Right lobe of liver (tissue), 4 donors: ENCODE data around the gene WNT5B.

Experiments
- CTCF ChIP-seq, 4 donors: fragments of 200-600 bp in 3 of 4; fragments of 450-650 bp in 1 of 4; IDR thresholded peaks; one replicate each; pipeline versions ENCODE4 v1.5.1 to v1.8.0; 2016 to 2022; ENCODE audit warnings: antibody characterized with exemption in 4 of 4, mild to moderate bottlenecking in 2 of 4
- POLR2A ChIP-seq: fragments of 450-650 bp; IDR thresholded peaks from one replicate; pipeline ENCODE4 v1.6.1; 2017; ENCODE audit warnings: antibody characterized with exemption, mild to moderate bottlenecking
- donor health status: DM: no; HTN: no; CAD: no.
- donor health status: DM: no; HTN: no; CAD: no.
- donor health status: DM: no; HTN: yes; CAD: no.

- TF ChIP-seq CTCF (IDR thresholded peaks at IDR 0.05) (no peak), POLR2A (no peak)
These were observed 59.2 kb downstream of the WNT5B start for GRCh38 chr12:1688086-1688710.
